Activated T-helper 1 cell treated with anti-CD3 and anti-CD28 coated beads, Interleukin-12 subunit alpha, Interleukin-12 subunit beta, Interleukin-2, Interleukin-4 antibody, amounts not matched to agents 30 ng/mL and 10 ng/mL and 1 ng/mL, durations not matched to agents 14 hours and 24 hours and 36 hours (primary cell): ENCODE results near the gene LMAN1. TPM values are rescaled to one million over a fixed set of nuclear protein-coding genes. Genes with fewer than 3 reads are reported as not detected.

Source experiments
- DNase-seq: peaks from one replicate; pipeline ENCODE4 v3.0.0; 2021; ENCODE audit warnings: low spot score
- H3K27ac Mint-ChIP-seq: one replicate; pipeline ENCODE4 v1.8.0; 2021; ENCODE audit warnings: mild to moderate bottlenecking, mixed read lengths
- H3K27me3 Mint-ChIP-seq: one replicate; pipeline ENCODE4 v1.8.0; 2022; ENCODE audit warnings: mild to moderate bottlenecking, moderate library complexity, mixed read lengths; ENCODE audit not compliant: insufficient read depth
- H3K36me3 Mint-ChIP-seq: one replicate; pipeline ENCODE4 v1.8.0; 2021; ENCODE audit warnings: low read depth, mixed read lengths
- H3K4me1 Mint-ChIP-seq: one replicate; pipeline ENCODE4 v1.8.0; 2021; ENCODE audit warnings: low read depth, mixed read lengths
- H3K4me3 Mint-ChIP-seq: one replicate; pipeline ENCODE4 v1.8.0; 2021; ENCODE audit warnings: mild to moderate bottlenecking, moderate library complexity, mixed read lengths
- H3K9me3 Mint-ChIP-seq: one replicate; pipeline ENCODE4 v1.8.0; 2021; ENCODE audit warnings: mixed read lengths
- intact Hi-C: fragments of 100-400 bp; cut with micrococcal nuclease; formaldehyde crosslinking; loops from one replicate; pipeline ENCODE4 v1.15.1; 2024
- total RNA-seq: library from RNA; stranded (reverse); gene quantifications from 2 replicates; pipeline ENCODE4 v1.2.3, GENCODE V29; 2022

Gene LMAN1
- total RNA-seq, 1 donor from 2014 or later = 147 TPM

GRCh38 chr18:59311631-59312030 lies 47.4 kb downstream of the LMAN1 start:
- Mint-ChIP-seq H3K27ac (no peak overlapping the region), H3K36me3 (no peaks in the 10 kb centered on the region), H3K4me1 (no peaks in the 10 kb centered on the region), H3K4me3 (no peak overlapping the region), H3K9me3 (no peaks in the 10 kb centered on the region), H3K27me3 (peaks cover 42% of the 10 kb centered on the region)
- intact Hi-C loops = no loop called here
- no peak for DNase-seq

- no peak overlapping the region for H3K27ac Mint-ChIP-seq
- H3K9me3 Mint-ChIP-seq = no peaks in the 10 kb centered on the region
- intact Hi-C loops = loop anchor here (1.0 to 2.0 kb wide), 4 partner anchors 50 to 225 kb away; partner anchors contain the start of gene LMAN1
- no peaks in the 10 kb centered on the region for H3K36me3 Mint-ChIP-seq
- H3K27me3 Mint-ChIP-seq = peaks cover 44% of the 10 kb centered on the region
- peak overlapping the region; percentile 63 for H3K4me3 Mint-ChIP-seq
- no peak for DNase-seq
- H3K4me1 Mint-ChIP-seq = no peaks in the 10 kb centered on the region
Observed at GRCh38 chr18:59308938-59309260, 50.2 kb downstream of the LMAN1 start.

GRCh38 chr18:59308248-59308937 lies 50.7 kb downstream of the LMAN1 start:
- Mint-ChIP-seq H3K4me1 (no peaks in the 10 kb centered on the region), H3K4me3 (peak overlapping the region; percentile 63)

GRCh38 chr18:59306640-59307039 lies 52.4 kb downstream of the LMAN1 start:
- no peaks in the 10 kb centered on the region for H3K36me3 Mint-ChIP-seq
- no peak overlapping the region for H3K27ac Mint-ChIP-seq
- no peak overlapping the region for H3K4me3 Mint-ChIP-seq
- intact Hi-C loops = no loop called here
- peaks cover 43% of the 10 kb centered on the region for H3K27me3 Mint-ChIP-seq
- H3K4me1 Mint-ChIP-seq = no peaks in the 10 kb centered on the region
- DNase-seq = no peak
- H3K9me3 Mint-ChIP-seq = no peaks in the 10 kb centered on the region

More at GRCh38 chr18:59308248-59308937, 50.7 kb downstream of the LMAN1 start:
- intact Hi-C loops = loop anchor here (1.0 to 2.0 kb wide), 4 partner anchors 50 to 224 kb away; partner anchors contain the start of gene LMAN1
- DNase-seq = peak; percentile 61
- Mint-ChIP-seq H3K9me3 (no peaks in the 10 kb centered on the region), H3K27me3 (peaks cover 44% of the 10 kb centered on the region), H3K36me3 (no peaks in the 10 kb centered on the region), H3K27ac (no peak overlapping the region)

- Mint-ChIP-seq H3K4me3 (no peak overlapping the region), H3K4me1 (peaks cover 6% of the 10 kb centered on the region), H3K27ac (no peak overlapping the region), H3K27me3 (peaks cover 40% of the 10 kb centered on the region), H3K36me3 (no peaks in the 10 kb centered on the region), H3K9me3 (no peaks in the 10 kb centered on the region)
- no peak for DNase-seq
- intact Hi-C loops = no loop called here
Observed at GRCh38 chr18:59305295-59305694, 53.8 kb downstream of the LMAN1 start.

- H3K4me1 Mint-ChIP-seq = peaks cover 6% of the 10 kb centered on the region
- H3K27me3 Mint-ChIP-seq = peaks cover 31% of the 10 kb centered on the region
- no peaks in the 10 kb centered on the region for H3K9me3 Mint-ChIP-seq
- H3K27ac Mint-ChIP-seq = no peak overlapping the region
- DNase-seq = no peak
- intact Hi-C loops = no loop called here
- no peaks in the 10 kb centered on the region for H3K36me3 Mint-ChIP-seq
- no peak overlapping the region for H3K4me3 Mint-ChIP-seq
Observed at GRCh38 chr18:59303656-59304195, 55.3 kb downstream of the LMAN1 start.

GRCh38 chr18:59303006-59303405 lies 56.1 kb downstream of the LMAN1 start:
- intact Hi-C loops = no loop called here
- peaks cover 6% of the 10 kb centered on the region for H3K4me1 Mint-ChIP-seq
- no peak overlapping the region for H3K4me3 Mint-ChIP-seq
- H3K27ac Mint-ChIP-seq = no peak overlapping the region
- no peaks in the 10 kb centered on the region for H3K36me3 Mint-ChIP-seq
- no peaks in the 10 kb centered on the region for H3K9me3 Mint-ChIP-seq
- H3K27me3 Mint-ChIP-seq = peaks cover 30% of the 10 kb centered on the region
- DNase-seq = no peak

GRCh38 chr18:59301929-59302328 lies 57.1 kb downstream of the LMAN1 start:
- H3K27ac Mint-ChIP-seq = no peak overlapping the region
- no peaks in the 10 kb centered on the region for H3K36me3 Mint-ChIP-seq
- H3K9me3 Mint-ChIP-seq = no peaks in the 10 kb centered on the region
- H3K4me1 Mint-ChIP-seq = peaks cover 6% of the 10 kb centered on the region
- H3K4me3 Mint-ChIP-seq = no peak overlapping the region
- peaks cover 23% of the 10 kb centered on the region for H3K27me3 Mint-ChIP-seq
- intact Hi-C loops = no loop called here
- no peak for DNase-seq

GRCh38 chr18:59300676-59301285 lies 58.3 kb downstream of the LMAN1 start:
- Mint-ChIP-seq H3K9me3 (no peaks in the 10 kb centered on the region), H3K4me1 (peaks cover 6% of the 10 kb centered on the region), H3K36me3 (no peaks in the 10 kb centered on the region), H3K27ac (no peak overlapping the region), H3K27me3 (peaks cover 24% of the 10 kb centered on the region), H3K4me3 (no peak overlapping the region)
- intact Hi-C loops = no loop called here
- DNase-seq = no peak

GRCh38 chr18:59298871-59299270 lies 60.2 kb downstream of the LMAN1 start:
- Mint-ChIP-seq H3K36me3 (no peaks in the 10 kb centered on the region), H3K4me1 (peaks cover 6% of the 10 kb centered on the region), H3K4me3 (no peak overlapping the region), H3K9me3 (no peaks in the 10 kb centered on the region), H3K27me3 (peaks cover 19% of the 10 kb centered on the region), H3K27ac (no peak overlapping the region)
- intact Hi-C loops = loop anchor here (10.0 kb wide), 1 partner anchor 846 kb away; no protein-coding TSS in a partner anchor
- no peak for DNase-seq

GRCh38 chr18:59293317-59293716 lies 65.7 kb downstream of the LMAN1 start:
- no peak overlapping the region for H3K4me3 Mint-ChIP-seq
- no peak overlapping the region for H3K27ac Mint-ChIP-seq
- H3K27me3 Mint-ChIP-seq = peaks cover 33% of the 10 kb centered on the region
- H3K9me3 Mint-ChIP-seq = no peaks in the 10 kb centered on the region
- no peaks in the 10 kb centered on the region for H3K36me3 Mint-ChIP-seq
- intact Hi-C loops = loop anchor here (10.0 kb wide), 1 partner anchor 851 kb away; no protein-coding TSS in a partner anchor
- no peak for DNase-seq
- no peaks in the 10 kb centered on the region for H3K4me1 Mint-ChIP-seq

- Mint-ChIP-seq H3K4me1 (no peaks in the 10 kb centered on the region), H3K27me3 (peaks cover 35% of the 10 kb centered on the region), H3K27ac (no peak overlapping the region), H3K9me3 (no peaks in the 10 kb centered on the region), H3K4me3 (no peak overlapping the region), H3K36me3 (no peaks in the 10 kb centered on the region)
- intact Hi-C loops = no loop called here
- no peak for DNase-seq
Observed at GRCh38 chr18:59286341-59286740, 72.7 kb downstream of the LMAN1 start.

GRCh38 chr18:59282341-59282740 lies 76.7 kb downstream of the LMAN1 start:
- intact Hi-C loops = no loop called here
- H3K4me3 Mint-ChIP-seq = no peak overlapping the region
- H3K27ac Mint-ChIP-seq = no peak overlapping the region
- DNase-seq = no peak
- peaks cover 36% of the 10 kb centered on the region for H3K27me3 Mint-ChIP-seq
- no peaks in the 10 kb centered on the region for H3K9me3 Mint-ChIP-seq
- no peaks in the 10 kb centered on the region for H3K4me1 Mint-ChIP-seq
- H3K36me3 Mint-ChIP-seq = no peaks in the 10 kb centered on the region
